Measurements from ENCODE around the gene KRTAP10-6. TPM values are rescaled to one million over a fixed set of nuclear protein-coding genes. Genes with fewer than 3 reads are reported as not detected.
A peak's percentile ranks its signal among the peaks of the same experiment; 100 is the strongest.

KRTAP10-6 gene
- total and polyA plus RNA-seq, 2 of the 8 experiments (the other 6 are each of a cell fraction or from before 2014, with no cell fraction given), result 0.12 TPM; not detected in 1

DNA sequence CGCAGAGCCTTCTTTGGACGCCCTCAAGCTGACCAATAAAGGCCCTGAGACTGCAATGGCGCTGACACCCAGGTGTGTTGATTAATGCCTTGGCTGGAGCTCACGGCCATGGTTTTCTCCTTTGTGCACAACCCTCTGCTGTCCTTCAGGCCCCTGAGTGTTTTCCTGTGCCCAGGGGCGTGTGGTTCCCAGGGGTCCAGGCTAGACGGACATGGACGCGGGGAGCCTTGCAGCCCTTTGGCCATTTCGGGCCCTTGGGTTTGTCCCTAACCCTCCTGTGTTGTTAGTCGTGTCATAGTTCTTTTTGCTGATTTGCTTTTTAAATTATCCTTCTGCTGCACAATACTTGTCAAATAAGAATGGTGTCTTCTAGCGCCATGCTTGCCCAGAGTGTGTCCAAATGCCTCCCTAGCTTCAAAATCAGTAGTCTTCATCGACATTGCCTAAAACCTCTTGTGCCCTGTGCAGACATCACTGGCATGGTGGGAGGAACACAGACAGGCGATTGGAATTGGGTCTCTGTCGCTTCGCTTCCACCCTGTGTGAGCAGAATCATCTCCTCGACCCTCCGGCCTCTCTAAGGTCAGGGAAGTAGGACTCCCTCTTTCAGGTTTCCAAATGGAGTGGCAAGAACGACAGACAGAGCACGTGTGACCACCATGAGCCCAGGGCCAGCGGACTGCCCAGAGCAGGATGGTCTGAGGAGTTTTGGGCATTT is 16.8 kb downstream of the KRTAP10-6 start:
- no peaks in the 10 kb centered on the region for H4K20me1 ChIP-seq (replicated peaks in 1 of 2; ENCODE audit: control insufficient read depth in 1 of 2, insufficient read depth in 2 of 2, low read length in 2 of 2)
- no peak overlapping the region for H4K8ac ChIP-seq (ENCODE audit: extremely low read depth, insufficient read depth, low read length)
- no peak overlapping the region for H3K14ac ChIP-seq (ENCODE audit: insufficient read length)
- no peak overlapping the region for H3K4me3 ChIP-seq (ENCODE audit: extremely low read depth in 1 of 4, insufficient read depth in 2 of 4, low read depth in 3 of 4, low read length in 4 of 4)
- H3K9me3 ChIP-seq (ENCODE audit: insufficient read depth in 2 of 2, low read depth in 1 of 2, low read length in 1 of 2), result peaks cover 13% of the 10 kb centered on the region in 2 experiments; a peak in 3 of 4 replicates
- H3K4me2 ChIP-seq (ENCODE audit: insufficient read depth in 1 of 2, low read depth in 2 of 2, low read length in 2 of 2), result no peak overlapping the region
- no peak overlapping the region for H4K91ac ChIP-seq (replicated peaks; ENCODE audit: insufficient read length, low read length)
- no peaks in the 10 kb centered on the region for H3K79me2 ChIP-seq (ENCODE audit: control insufficient read depth in 1 of 2, insufficient read depth in 2 of 2, low read length in 2 of 2)
- no peak overlapping the region for H2BK120ac ChIP-seq (replicated peaks; ENCODE audit: low read depth, low read length)
- no peak overlapping the region for H2BK5ac ChIP-seq (ENCODE audit: low read depth, low read length)
- 91% methylated on average over 20 of the region's 20 CpGs; no CpG with 5 or more reads in 1 of the 2 experiments for WGBS, 2 experiments (ENCODE audit: extremely low coverage in 1 of 2, insufficient coverage in 1 of 2, insufficient read length in 1 of 2, insufficient replicate concordance in 2 of 2, low coverage in 1 of 2, low lambda C conversion rate in 2 of 2, missing lambda C conversion rate in 1 of 2)
- H3K79me1 ChIP-seq (ENCODE audit: low read depth, low read length), result no peaks in the 10 kb centered on the region
- H3K23me2 ChIP-seq (ENCODE audit: low read depth, low read length), result no peaks in the 10 kb centered on the region; the same call in 1 of the 2 replicates
- H3K23ac ChIP-seq (ENCODE audit: insufficient read length), result no peak overlapping the region
- no peak overlapping the region for H4K5ac ChIP-seq (ENCODE audit: insufficient read length, low read depth, low read length)
- no peak overlapping the region for H3K56ac ChIP-seq (replicated peaks; ENCODE audit: insufficient read length, low read depth, low read length)
- ChIA-PET POLR2A (ENCODE audit: partially characterized antibody) (interaction anchor here (0.6 to 0.9 kb wide), 2 partner anchors 15 to 448 kb away, joined by 3 read pairs; no protein-coding TSS in a partner anchor), CTCF (ENCODE audit: partially characterized antibody) (interaction anchor here (0.8 to 1.4 kb wide), 6 partner anchors 8 to 231 kb away, joined by 3 to 6 read pairs (median 4); no protein-coding TSS in a partner anchor)
- H3K27ac ChIP-seq (ENCODE audit: low read depth, low read length), result no peak overlapping the region
- H2BK15ac ChIP-seq (ENCODE audit: low read length), result no peak overlapping the region
- H3K9ac ChIP-seq (replicated peaks in 1 of 4; ENCODE audit: extremely low read depth in 1 of 4, low read depth in 3 of 4, low read length in 3 of 4), result no peak overlapping the region
- no peak overlapping the region for H2AFZ ChIP-seq (ENCODE audit: low read length)
- H2BK12ac ChIP-seq (ENCODE audit: low read depth, low read length), result no peak overlapping the region
- FAIRE-seq, result no peak
- H3K18ac ChIP-seq (ENCODE audit: extremely low read depth, low read length), result no peak overlapping the region
- peaks cover 0 to 8% (median 0%) of the 10 kb centered on the region in 4 experiments; a peak in 1 of 7 replicates for H3K4me1 ChIP-seq (replicated peaks in 1 of 4; ENCODE audit: control insufficient read depth in 3 of 4, insufficient read depth in 4 of 4, low read length in 3 of 4)
- H3K36me3 ChIP-seq (ENCODE audit: control insufficient read depth in 2 of 4, insufficient read depth in 4 of 4, low read length in 3 of 4), result no peaks in the 10 kb centered on the region
- H3K4ac ChIP-seq (replicated peaks; ENCODE audit: insufficient read length, low read depth, low read length), result no peak overlapping the region
- H3K27me3 ChIP-seq (replicated peaks in 1 of 4; ENCODE audit: control insufficient read depth in 3 of 4, extremely low read depth in 1 of 4, insufficient read depth in 3 of 4, low read length in 3 of 4), result no peaks in the 10 kb centered on the region; a peak in 1 of 7 replicates
- no peak for DNase-seq (ENCODE audit: low read depth in 1 of 2, low spot score in 2 of 2)
- H2AK5ac ChIP-seq (ENCODE audit: low read depth, low read length), result no peak overlapping the region
- peak overlapping the region; percentile 48; the same call in 1 of the 2 replicates for H2BK20ac ChIP-seq (ENCODE audit: low read length)
- no peak for TF ChIP-seq KDM1A (IDR thresholded peaks at IDR 0.05; ENCODE audit: borderline replicate concordance, low read length)
- TF ChIP-seq TEAD4 (IDR thresholded peaks at IDR 0.05; ENCODE audit: low read depth, low read length), result no peak
- no peak for TF ChIP-seq EP300 (IDR thresholded peaks at IDR 0.05; ENCODE audit: borderline replicate concordance in 1 of 2, low read depth in 2 of 2, low read length in 2 of 2)
- TF ChIP-seq MAFK (IDR thresholded peaks at IDR 0.05; ENCODE audit: low read depth, low read length), result no peak
- TF ChIP-seq, protein P1, sequence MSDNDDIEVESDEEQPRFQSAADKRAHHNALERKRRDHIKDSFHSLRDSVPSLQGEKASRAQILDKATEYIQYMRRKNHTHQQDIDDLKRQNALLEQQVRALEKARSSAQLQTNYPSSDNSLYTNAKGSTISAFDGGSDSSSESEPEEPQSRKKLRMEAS (IDR thresholded peaks at IDR 0.05), result no peak
- TF ChIP-seq CTBP2 (IDR thresholded peaks at IDR 0.05; ENCODE audit: borderline replicate concordance, insufficient read depth, insufficient read length, low read length), result no peak
- TF ChIP-seq, protein P2, sequence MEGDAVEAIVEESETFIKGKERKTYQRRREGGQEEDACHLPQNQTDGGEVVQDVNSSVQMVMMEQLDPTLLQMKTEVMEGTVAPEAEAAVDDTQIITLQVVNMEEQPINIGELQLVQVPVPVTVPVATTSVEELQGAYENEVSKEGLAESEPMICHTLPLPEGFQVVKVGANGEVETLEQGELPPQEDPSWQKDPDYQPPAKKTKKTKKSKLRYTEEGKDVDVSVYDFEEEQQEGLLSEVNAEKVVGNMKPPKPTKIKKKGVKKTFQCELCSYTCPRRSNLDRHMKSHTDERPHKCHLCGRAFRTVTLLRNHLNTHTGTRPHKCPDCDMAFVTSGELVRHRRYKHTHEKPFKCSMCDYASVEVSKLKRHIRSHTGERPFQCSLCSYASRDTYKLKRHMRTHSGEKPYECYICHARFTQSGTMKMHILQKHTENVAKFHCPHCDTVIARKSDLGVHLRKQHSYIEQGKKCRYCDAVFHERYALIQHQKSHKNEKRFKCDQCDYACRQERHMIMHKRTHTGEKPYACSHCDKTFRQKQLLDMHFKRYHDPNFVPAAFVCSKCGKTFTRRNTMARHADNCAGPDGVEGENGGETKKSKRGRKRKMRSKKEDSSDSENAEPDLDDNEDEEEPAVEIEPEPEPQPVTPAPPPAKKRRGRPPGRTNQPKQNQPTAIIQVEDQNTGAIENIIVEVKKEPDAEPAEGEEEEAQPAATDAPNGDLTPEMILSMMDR (IDR thresholded peaks at IDR 0.05; ENCODE audit: control extremely low read depth in 1 of 3, insufficient read depth in 1 of 3, low read depth in 1 of 3, low read length in 3 of 3), result no peak
